ENCODE data around the gene SESN3.

Gene SESN3

GRCh38 chr11:95156916-95157541 lies 74.0 kb downstream of the SESN3 start:
- DNase-seq (ENCODE audit: low read depth, low spot score) = no peak
- H3K27ac ChIP-seq = no peak overlapping the region

- H3K27ac ChIP-seq = no peak overlapping the region
- no peak for DNase-seq (ENCODE audit: low read depth, low spot score)
Observed at GRCh38 chr11:95156133-95156721, 74.8 kb downstream of the SESN3 start.

GRCh38 chr11:95155385-95155784 lies 75.6 kb downstream of the SESN3 start:
- no peak for DNase-seq (ENCODE audit: low read depth, low spot score)

DNA sequence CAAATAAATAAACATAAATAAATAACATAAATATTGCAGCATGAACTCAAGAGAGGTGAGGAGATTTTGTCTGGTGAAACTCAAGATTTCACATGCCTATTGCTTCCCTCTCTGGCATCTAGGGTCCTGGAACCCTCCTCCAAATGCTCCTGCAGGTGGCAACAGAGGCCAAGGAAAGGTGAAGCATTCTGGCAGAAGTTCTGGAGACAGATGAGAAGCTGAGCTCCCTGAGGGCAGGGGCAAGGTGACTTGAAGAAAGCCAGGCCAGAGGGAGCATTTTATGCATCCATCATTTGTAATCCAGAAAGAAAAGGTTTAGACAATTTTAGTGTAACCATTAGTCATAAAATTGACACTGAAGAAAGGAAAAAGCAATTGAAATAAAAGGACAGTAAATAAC lies 76.5 kb downstream of the SESN3 start:
- H3K27ac ChIP-seq = no peak overlapping the region

More at GRCh38 chr11:95155385-95155784, 75.6 kb downstream of the SESN3 start:
- no peak overlapping the region for H3K27ac ChIP-seq

DNA sequence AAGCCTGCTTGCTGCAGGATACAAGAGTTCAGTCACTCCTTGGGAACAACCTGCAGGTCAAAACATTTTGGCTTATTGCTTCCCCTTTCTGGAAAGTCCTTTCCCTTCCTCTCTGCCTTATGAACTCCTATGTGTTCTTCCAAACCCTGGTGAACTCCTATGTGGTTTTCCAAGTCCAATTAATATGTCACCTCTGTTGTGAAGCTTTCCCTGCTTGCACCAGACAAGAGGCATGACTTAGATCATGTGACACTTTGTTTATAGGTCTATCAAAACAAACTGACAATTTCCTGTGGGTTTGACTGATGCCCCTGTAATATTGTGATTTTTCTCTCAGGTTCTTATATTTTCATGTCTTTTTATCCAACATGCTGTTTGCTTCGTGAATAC lies 77.2 kb downstream of the SESN3 start:
- no peak overlapping the region for H3K27ac ChIP-seq
- no peak for DNase-seq (ENCODE audit: low read depth, low spot score)

More for the DNA sequence above, 76.5 kb downstream of the SESN3 start:
- DNase-seq (ENCODE audit: low read depth, low spot score) = no peak

DNA sequence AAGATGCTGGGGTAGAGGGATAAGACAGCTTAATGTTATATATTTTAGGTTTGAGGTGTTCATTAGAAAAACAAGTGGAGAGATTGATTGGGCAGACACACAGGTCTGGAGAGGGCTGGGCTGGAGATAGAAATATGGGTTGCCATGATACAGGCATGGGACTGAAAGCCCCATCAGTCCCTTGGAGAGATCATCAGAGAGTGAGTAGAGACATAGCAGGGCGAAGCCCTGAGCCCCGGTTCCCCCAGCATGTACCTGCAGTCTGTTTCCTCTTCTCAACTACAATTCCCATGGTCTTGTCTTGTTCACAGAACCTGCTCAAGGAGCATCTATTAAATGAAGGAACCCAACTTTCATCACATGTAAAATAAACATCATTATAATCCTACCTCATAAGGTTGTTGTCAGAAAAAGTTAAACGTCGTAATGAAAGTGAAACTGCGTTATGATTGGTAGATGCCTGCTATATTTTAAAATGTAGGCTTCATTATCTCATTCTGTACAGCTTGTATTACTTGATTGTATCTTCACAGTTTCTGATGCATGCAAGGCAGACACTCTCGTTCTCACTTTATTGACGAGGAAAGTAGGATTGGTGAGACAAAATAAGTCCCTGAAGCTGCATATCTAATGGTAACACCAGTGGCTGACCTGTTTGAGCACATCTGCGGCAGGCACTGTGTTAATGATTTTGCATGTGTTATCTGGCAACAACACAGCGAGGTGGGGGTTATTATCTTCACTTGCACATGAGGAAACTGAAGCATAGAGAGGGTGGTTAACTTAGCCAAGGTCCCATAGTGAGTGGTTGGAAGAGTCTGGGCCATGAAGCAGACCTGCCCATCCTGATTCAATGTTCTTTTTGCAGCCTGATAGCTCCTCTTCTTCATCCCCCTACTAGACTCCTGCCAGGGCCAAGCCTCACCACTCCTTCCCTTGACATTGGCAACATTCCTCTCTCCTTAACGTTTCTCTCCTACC lies 77.8 kb downstream of the SESN3 start:
- H3K27ac ChIP-seq = no peak overlapping the region
- DNase-seq (ENCODE audit: low read depth, low spot score) = no peak

DNA sequence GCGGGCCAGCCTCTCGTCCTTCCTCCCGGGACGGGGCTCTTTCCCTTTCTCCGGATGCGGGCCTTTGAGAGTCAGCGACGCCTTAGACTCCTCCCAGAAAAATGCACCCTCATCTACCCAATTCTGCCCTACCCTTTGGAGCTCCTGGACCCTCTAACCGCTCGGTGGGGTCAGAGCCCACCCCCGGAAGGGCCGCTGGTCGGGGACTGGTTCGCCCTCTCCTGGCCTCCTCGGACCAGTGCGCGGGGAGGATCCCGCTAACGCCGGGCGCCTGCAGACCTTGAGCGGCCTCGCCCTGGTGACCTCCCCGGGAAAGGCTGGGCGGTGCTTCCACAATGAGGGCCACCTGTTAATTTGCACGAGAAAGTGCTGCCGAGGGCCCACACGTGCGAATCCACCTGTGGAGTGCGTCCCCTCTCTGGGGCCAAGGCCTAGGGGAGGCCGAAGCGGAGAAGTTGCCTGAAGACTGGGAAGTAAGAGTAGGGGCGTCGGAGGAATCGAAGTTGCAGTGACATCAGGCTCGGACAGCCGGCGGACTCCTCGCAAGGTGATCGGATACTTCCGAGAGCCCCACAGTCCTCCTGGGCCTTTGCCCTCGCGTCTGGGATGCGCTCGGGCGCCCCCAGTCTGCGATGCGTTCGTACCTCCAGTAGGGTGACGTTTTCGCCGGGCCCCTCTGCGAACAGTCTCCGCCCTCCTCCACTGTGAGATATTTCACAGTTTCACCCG lies 79.9 kb downstream of the SESN3 start:
- peak overlapping the region; percentile 93 for H3K27ac ChIP-seq
- peak; percentile 48 for DNase-seq (ENCODE audit: low read depth, low spot score)

DNA sequence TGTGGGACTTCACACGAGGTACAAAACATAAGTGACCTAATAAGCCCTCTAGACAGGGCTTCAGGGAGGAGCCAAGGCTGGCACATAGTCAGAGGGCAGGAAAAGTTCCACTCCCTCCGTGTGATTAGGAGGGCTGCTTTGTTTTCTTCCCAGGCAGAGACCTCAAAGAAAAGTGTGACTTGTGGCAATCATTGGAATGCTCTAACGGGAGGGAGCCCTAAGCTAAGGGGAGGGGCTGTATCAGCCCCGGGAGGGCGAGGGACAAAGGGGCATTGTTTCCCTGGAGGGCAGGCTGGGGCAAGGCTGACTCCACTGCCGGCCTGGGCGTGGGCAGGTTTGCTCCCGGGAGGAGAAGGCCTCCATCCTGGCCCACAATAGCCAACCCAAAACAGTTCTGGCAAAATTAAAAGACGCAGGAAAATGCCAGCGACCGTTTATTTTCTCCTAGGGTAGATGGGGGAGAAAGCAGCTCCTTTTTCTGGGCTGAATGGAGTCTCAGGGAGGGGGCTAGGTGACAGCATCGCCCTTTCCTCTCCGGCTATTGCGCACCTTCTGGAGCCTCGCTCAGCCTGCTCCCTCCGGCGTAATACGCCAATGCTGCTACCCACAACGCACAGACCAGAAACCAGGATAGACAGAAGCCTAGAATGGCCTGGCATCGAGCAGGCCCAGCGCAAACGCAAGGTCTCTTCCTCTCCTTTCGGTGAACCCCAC lies 81.2 kb downstream of the SESN3 start:
- peak; percentile 59 for DNase-seq (ENCODE audit: low read depth, low spot score)
- peak overlapping the region; percentile 93 for H3K27ac ChIP-seq

- DNase-seq (ENCODE audit: low read depth, low spot score) = no peak
- peak overlapping the region; percentile 93 for H3K27ac ChIP-seq
Observed at GRCh38 chr11:95148938-95149337, 82.1 kb downstream of the SESN3 start.

- peak overlapping the region; percentile 93 for H3K27ac ChIP-seq
Observed at GRCh38 chr11:95148406-95148805, 82.6 kb downstream of the SESN3 start.

DNA sequence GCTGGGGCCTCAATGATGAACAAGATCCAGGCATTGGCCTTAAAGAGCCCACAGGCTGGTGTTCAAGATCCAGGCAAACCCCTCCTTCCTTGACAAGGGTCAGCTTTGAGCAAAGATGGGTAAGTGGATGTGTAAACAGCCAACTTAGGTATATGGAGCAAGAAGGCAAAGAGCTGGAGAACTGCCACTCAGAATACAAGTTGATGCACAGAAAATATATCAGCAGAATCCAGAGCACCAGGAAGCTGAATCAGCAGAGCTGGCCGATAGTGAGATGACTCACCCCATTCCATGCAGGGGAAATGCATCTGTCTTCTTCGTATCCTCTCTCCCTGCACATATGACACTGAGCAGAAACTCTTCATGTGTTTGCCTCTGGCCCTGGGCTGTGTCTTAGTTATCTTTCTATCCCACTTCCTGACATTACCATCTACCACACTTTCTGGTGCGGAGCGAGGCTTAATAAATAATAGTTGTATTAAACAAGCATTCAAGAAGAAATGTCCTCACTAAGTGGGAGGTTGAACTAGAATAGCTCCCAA lies 83.6 kb downstream of the SESN3 start:
- DNase-seq (ENCODE audit: low read depth, low spot score) = peak; percentile 58
- H3K27ac ChIP-seq = peak overlapping the region; percentile 93

More at GRCh38 chr11:95148406-95148805, 82.6 kb downstream of the SESN3 start:
- no peak for DNase-seq (ENCODE audit: low read depth, low spot score)

DNA sequence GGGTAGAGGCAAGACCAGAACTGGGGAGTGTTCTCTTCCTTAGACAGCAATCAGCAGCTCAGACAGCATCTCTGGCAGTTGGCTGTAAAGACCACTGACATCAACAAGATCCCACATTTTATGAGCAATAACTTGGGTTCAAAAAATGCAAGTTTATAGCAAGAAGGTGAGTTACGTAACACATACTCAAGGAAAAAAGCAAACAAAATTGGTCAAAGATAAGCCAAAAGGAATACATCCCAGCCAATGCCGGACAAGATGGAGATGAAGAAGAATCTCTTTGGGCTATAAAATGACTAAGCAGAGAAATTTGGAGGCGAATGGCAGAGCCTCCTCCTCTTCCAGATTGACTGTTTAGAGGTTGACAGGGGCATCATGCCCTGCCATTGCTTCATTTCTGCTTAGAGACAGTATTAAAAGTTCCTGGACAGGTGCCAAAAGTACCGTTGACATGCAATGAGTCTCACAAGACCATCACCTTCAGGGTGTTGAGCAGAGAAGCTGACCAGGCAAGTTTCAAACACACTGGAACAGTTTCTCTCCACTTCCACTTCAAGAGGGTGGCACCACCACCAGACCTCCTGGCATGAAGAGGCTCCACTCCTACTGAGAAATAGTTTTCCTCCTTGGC lies 85.5 kb downstream of the SESN3 start:
- H3K27ac ChIP-seq = no peak overlapping the region
- DNase-seq (ENCODE audit: low read depth, low spot score) = no peak

DNA sequence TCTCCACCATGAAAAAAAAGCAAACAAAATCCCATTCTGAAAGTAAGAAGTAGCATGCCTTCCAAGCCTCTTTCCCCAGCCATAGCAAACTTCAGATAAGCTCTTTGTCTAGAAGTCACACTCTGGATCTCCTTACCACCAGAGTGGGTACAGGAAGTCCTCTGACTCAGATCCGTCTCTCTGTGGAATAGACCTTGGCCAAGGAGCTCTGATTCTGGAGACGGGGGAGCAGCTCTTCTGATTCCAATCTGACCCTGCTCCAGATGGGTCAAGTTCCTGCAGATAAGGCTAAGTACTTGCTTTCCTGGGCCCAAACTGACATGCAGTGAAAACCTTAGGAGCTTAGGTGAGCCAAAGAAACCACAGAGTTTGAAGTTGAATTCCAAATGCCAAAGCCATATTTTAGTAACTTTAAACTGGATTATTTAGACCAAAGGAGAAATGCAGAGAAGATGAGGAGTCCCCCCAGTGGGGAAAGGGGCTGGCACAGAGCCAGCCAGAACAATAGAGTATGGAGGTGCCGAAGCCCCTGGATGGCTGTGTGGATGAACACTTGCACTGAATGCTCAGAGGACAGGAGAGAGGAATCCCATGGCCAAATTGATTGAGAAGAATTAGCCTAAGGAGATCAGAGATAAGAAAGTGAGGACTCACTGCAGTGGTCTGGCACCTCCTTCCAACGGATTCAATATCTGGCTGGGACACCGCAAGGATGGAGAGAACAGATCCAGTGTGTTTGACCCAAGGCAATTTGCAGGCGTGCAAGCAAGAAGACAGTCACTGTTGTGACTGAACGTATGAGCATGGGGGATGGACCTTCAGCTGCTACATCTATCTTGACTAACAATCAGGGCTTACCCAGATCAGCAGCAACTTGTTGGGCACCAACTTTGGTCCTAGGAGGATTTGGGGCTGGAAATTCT lies 86.4 kb downstream of the SESN3 start:
- no peak overlapping the region for H3K27ac ChIP-seq
- DNase-seq (ENCODE audit: low read depth, low spot score) = no peak

GRCh38 chr11:95143106-95143681 lies 87.8 kb downstream of the SESN3 start:
- DNase-seq (ENCODE audit: low read depth, low spot score) = no peak
- H3K27ac ChIP-seq = no peak overlapping the region

GRCh38 chr11:95142431-95142830 lies 88.6 kb downstream of the SESN3 start:
- DNase-seq (ENCODE audit: low read depth, low spot score) = no peak
- no peak overlapping the region for H3K27ac ChIP-seq

DNA sequence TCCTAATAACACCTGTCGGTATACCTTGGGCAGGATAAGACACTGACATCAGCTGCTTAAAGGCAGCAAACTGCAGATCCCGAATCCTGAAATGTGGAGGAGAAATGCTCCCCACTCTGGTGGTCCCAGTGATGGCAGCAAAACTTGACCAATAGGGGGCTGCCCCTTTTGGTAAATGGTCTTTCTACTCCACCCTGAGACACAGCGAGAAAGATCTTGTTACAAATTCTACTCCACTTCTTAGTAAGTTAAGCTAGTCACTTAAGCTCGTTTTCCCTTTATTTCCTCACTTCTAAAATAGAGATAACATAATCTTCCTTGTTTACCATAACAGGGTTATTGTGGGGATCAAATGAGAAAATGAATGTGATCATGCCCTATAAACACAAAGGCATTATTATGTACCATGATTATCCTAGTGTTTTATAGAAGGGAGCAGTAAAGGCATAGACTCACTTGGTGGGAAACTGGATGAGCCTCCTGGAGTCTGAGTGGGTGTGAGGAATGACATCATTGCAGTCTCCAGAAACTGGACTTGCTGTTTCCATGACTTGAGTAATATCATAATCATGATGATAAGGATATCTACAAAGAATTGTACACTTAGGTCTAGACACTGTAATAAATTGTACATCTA lies 90.5 kb downstream of the SESN3 start:
- peak; percentile 36 for DNase-seq (ENCODE audit: low read depth, low spot score)
- H3K27ac ChIP-seq = no peak overlapping the region

- DNase-seq (ENCODE audit: low read depth, low spot score) = no peak
- no peak overlapping the region for H3K27ac ChIP-seq
Observed at GRCh38 chr11:95138448-95138847, 92.6 kb downstream of the SESN3 start.
